ENCODE data around the gene LAS1L.

- TF ChIP-seq POLR2A (IDR thresholded peaks at IDR 0.05; ENCODE audit: low read depth, low read length) (no peak), POLR2AphosphoS5 (IDR thresholded peaks at IDR 0.05; ENCODE audit: insufficient read depth, low read depth, low read length) (no peak), CTCF (IDR thresholded peaks at IDR 0.05; ENCODE audit: extremely low read depth in 1 of 2, insufficient read depth in 1 of 2, low read depth in 1 of 2, low read length in 2 of 2) (no peak), FOS (IDR thresholded peaks at IDR 0.05; ENCODE audit: borderline replicate concordance, insufficient read depth, low read length) (no peak), EZH2 (IDR thresholded peaks at IDR 0.05; ENCODE audit: borderline replicate concordance, low read depth, low read length, severe bottlenecking) (no peak), MYC (IDR thresholded peaks at IDR 0.05; ENCODE audit: low read depth, low read length) (no peak), JUN (IDR thresholded peaks at IDR 0.05; ENCODE audit: borderline replicate concordance, insufficient read depth, insufficient read length, low read depth) (no peak), MAX (IDR thresholded peaks at IDR 0.05; ENCODE audit: insufficient read depth, insufficient read length) (no peak)
These were observed 25.7 kb downstream of the LAS1L start for GRCh38 chrX:65508851-65509250.

Measured in endothelial cell of umbilical vein (primary cell).